K562 (cell line): ENCODE measurements around the gene GHR. TPM values are rescaled to one million over a fixed set of nuclear protein-coding genes. Genes with fewer than 3 reads are reported as not detected.

Experiments
- ATAC-seq: fragments of 200-7000 bp; cut with Tn5 transposase; 3 replicates; pipeline ENCODE4 v1.9.1; 2020; ENCODE audit warnings: moderate library complexity
- BruUV-seq: library from RNA; stranded (reverse); fragments of 400-500 nt; replicated peaks from 2 replicates; lab custom pipeline; 2021; lab: Mats Ljungman, UMichigan
- CTCF ChIA-PET: fragments of 300-600 bp; formaldehyde crosslinking; extraction: SDS; loops from one replicate; lab custom pipeline; 2021; ENCODE audit warnings: low intra/inter-chr PET ratio; lab: Yijun Ruan, JAX
- POLR2A ChIA-PET: fragments of 300-600, 350-650 bp; sonication (Branson Sonifier 250); formaldehyde crosslinking; extraction: SDS; loops from one replicate; lab custom pipeline; 2021; ENCODE audit warnings: antibody characterized with exemption, inconsistent platforms; lab: Yijun Ruan, JAX
- DNase-seq, 4 experiments: peaks; one replicate each; pipeline versions ENCODE4 v3.0.0 to v3.0.0-alpha.2; 2011 to 2018; ENCODE audit warnings: low spot score in 3 of 4, mixed read lengths in 3 of 4; ENCODE audit errors: extremely low read depth in 1 of 4
- FAIRE-seq: peaks from 2 replicates; lab custom pipeline; 2011; peaks lifted over from hg19 to GRCh38; lab: Jason Lieb, UNC
- H2AFZ ChIP-seq: 2 replicates; pipeline ENCODE4 v1.6.0; 2011; ENCODE audit warnings: low read depth, low read length, control low read depth, inconsistent platforms
- H3K27ac ChIP-seq: fragments of 200-600 bp; 3 replicates; pipeline ENCODE4 v1.8.0; 2011; ENCODE audit warnings: low read depth, mild to moderate bottlenecking, control low read depth, inconsistent platforms, low read length, moderate library complexity, mixed read lengths; ENCODE audit errors: extremely low read depth
- H3K27me3 ChIP-seq, 2 experiments: fragments of 300-600 bp in 1 of 2; 2 replicates in 1 of 2; 3 replicates in 1 of 2; pipeline versions ENCODE4 v1.6.0 to v1.8.0; 2011; ENCODE audit warnings: inconsistent platforms in 2 of 2, low read length in 2 of 2, mild to moderate bottlenecking in 1 of 2, mixed read lengths in 1 of 2, moderate library complexity in 1 of 2; ENCODE audit not compliant: control insufficient read depth in 2 of 2, insufficient read depth in 2 of 2
- H3K36me3 ChIP-seq: fragments of 300-600 bp; 3 replicates; pipeline ENCODE4 v1.8.0; 2011; ENCODE audit warnings: mild to moderate bottlenecking, low read length, inconsistent platforms; ENCODE audit not compliant: control insufficient read depth, insufficient read depth
- H3K4me1 ChIP-seq, 2 experiments: fragments of 200-600 bp in 1 of 2; replicated peaks in 1 of 2; 2 replicates in 1 of 2; 3 replicates in 1 of 2; pipeline versions ENCODE4 v1.5.1 to v1.8.0; 2011; ENCODE audit warnings: inconsistent platforms in 2 of 2, low read length in 2 of 2, mild to moderate bottlenecking in 1 of 2, mixed read lengths in 1 of 2, moderate library complexity in 1 of 2; ENCODE audit not compliant: control insufficient read depth in 2 of 2, insufficient read depth in 2 of 2
- H3K4me2 ChIP-seq: 2 replicates; pipeline ENCODE4 v1.6.1; 2011; ENCODE audit warnings: low read length, control low read depth, inconsistent platforms, mixed read lengths; ENCODE audit not compliant: insufficient read depth
- H3K4me3 ChIP-seq: fragments of 200-600 bp; sonication (generic), shearing (Covaris generic); 2 replicates; pipeline ENCODE4 v1.5.1; 2016; ENCODE audit warnings: control low read depth, inconsistent platforms
- H3K79me2 ChIP-seq: fragments of 200-600 bp; 3 replicates; pipeline ENCODE4 v1.8.0; 2011; ENCODE audit warnings: low read length, inconsistent platforms; ENCODE audit not compliant: control insufficient read depth, insufficient read depth
- H3K9ac ChIP-seq, 2 experiments: 2 replicates each; pipeline versions ENCODE4 v1.6.0 to v1.6.1; 2011; ENCODE audit warnings: low read depth in 2 of 2, low read length in 2 of 2, control low read depth in 1 of 2, inconsistent platforms in 1 of 2, mild to moderate bottlenecking in 1 of 2, mixed read lengths in 1 of 2; ENCODE audit not compliant: insufficient read depth in 1 of 2
- H3K9me1 ChIP-seq: one replicate; pipeline ENCODE4 v1.6.0; 2011; ENCODE audit warnings: inconsistent platforms, mild to moderate bottlenecking, low read length, moderate library complexity; ENCODE audit not compliant: control insufficient read depth, insufficient read depth
- H3K9me3 ChIP-seq: replicated peaks from 2 replicates; pipeline ENCODE4 v1.5.1; 2011; ENCODE audit warnings: low read depth, low read length, inconsistent platforms; ENCODE audit not compliant: control insufficient read depth, insufficient read depth
- H4K20me1 ChIP-seq: replicated peaks from 2 replicates; pipeline ENCODE4 v1.6.1; 2011; ENCODE audit warnings: low read length, inconsistent platforms, mixed read lengths; ENCODE audit not compliant: control insufficient read depth, insufficient read depth
- MAFG ChIP-seq: fragments of 450-650 bp; conservative IDR thresholded peaks from 2 replicates; pipeline ENCODE4 v1.6.1; 2016; ENCODE audit warnings: missing genetic modification characterization, missing compliant biosample characterization
- MTA2 ChIP-seq: fragments of 450-650 bp; IDR thresholded peaks from 2 replicates; pipeline ENCODE4 v1.6.1; 2016; ENCODE audit warnings: low read depth
- PRDM10 ChIP-seq: fragments of 450-650 bp; IDR thresholded peaks from 2 replicates; pipeline ENCODE4 v1.6.1; 2018; ENCODE audit not compliant: partially characterized antibody
- RFX1 ChIP-seq: fragments of 450-650 bp; IDR thresholded peaks from 2 replicates; pipeline ENCODE4 v1.6.1; 2016; ENCODE audit warnings: mild to moderate bottlenecking, moderate library complexity
- WGBS: fragments of 100-300 bp; shearing (Covaris generic); methylation state at CpG from one replicate; pipeline ENCODE4 v1.1.6; 2016; ENCODE audit warnings: low coverage, mixed read lengths; ENCODE audit not compliant: insufficient coverage; ENCODE audit errors: missing lambda C conversion rate; 5-methylcytosine and 5-hydroxymethylcytosine counted together
- in situ Hi-C: fragments of 300-500 bp; cut with MboI; formaldehyde crosslinking; loops from 4 replicates; pipeline ENCODE4 v1.15.0; 2018; ENCODE audit warnings: inconsistent platforms, mixed read lengths
- intact Hi-C: fragments of 100-400 bp; cut with micrococcal nuclease; formaldehyde crosslinking; loops from 2 replicates; pipeline ENCODE4 v1.14.2; 2022
- polyA plus RNA-seq, 8 experiments: library from polyadenylated mRNA; depleted of rRNA in 4 of 8; stranded (reverse) in 5 of 8; unstranded in 3 of 8; fragments of >200 nt; fragmentation: Nextera tagmentation in 2 of 8; fragmentation: Illumina TruSeq in 1 of 8; extraction: Ambion mirVana in 2 of 8; extraction: Trizol in 1 of 8; gene quantifications; 2 replicates each; pipeline versions ENCODE4 v1.2.1 to v1.2.3, GENCODE V29; 2011 to 2014; ENCODE audit warnings: inconsistent platforms in 1 of 8, missing spikeins in 1 of 8
- total RNA-seq, 7 experiments: library from RNA; depleted of rRNA in 6 of 7; stranded (reverse); fragments of >200 nt in 6 of 7; fragmentation: Illumina TruSeq in 2 of 7; extraction: Trizol in 2 of 7; gene quantifications; 2 replicates each; pipeline versions ENCODE4 v1.2.1 to v1.2.3, GENCODE V29; 2011 to 2021; ENCODE audit warnings: low replicate concordance in 1 of 7
- TF ChIP-seq, protein P1 (sequence below), 2 experiments: fragments of 450-650 bp; IDR thresholded peaks; 2 replicates each; pipeline ENCODE4 v1.6.1; 2016

Gene GHR
- total and polyA plus RNA-seq, 9 of the 15 experiments (the other 6 are each of a cell fraction or from before 2014, with no cell fraction given), result 0.01 to 0.13 (median 0.07) TPM; not detected in 5

- Histone ChIP-seq H3K4me2 (no peak overlapping the region), H3K79me2 (no peaks in the 10 kb centered on the region; the same call in 2 of the 3 replicates), H3K4me3 (no peak overlapping the region), H4K20me1 (no peaks in the 10 kb centered on the region), H3K9ac (no peak overlapping the region), H3K9me1 (no peaks in the 10 kb centered on the region), H3K27me3 (no peaks in the 10 kb centered on the region), H3K27ac (no peak overlapping the region), H3K9me3 (no peaks in the 10 kb centered on the region), H3K36me3 (no peaks in the 10 kb centered on the region), H2AFZ (peak overlapping the region; percentile 41; the same call in 1 of the 2 replicates), H3K4me1 (peaks cover 4 to 5% of the 10 kb centered on the region in 2 experiments; a peak in 2 of 5 replicates)
- POLR2A ChIA-PET, result interaction anchor here (2.0 kb wide), 1 partner anchor 12 kb away, joined by 4 read pairs; no protein-coding TSS in a partner anchor
- FAIRE-seq, result no peak
- in situ Hi-C loops, result loop anchor here (25.0 kb wide), 1 partner anchor 897 kb away; the partner anchor contains the start of gene OXCT1
- intact Hi-C loops, result loop anchor here (10.0 kb wide), 1 partner anchor 285 kb away; the partner anchor contains the start of gene ANXA2R
- CTCF ChIA-PET, result no interaction called here
- 13% methylated on average over 2 of the region's 2 CpGs for WGBS
- ATAC-seq, result no peak
- DNase-seq, result no peak
- 0 out of 2 replicates have a peak, but pooled peaks have one; percentile 7 for TF ChIP-seq RFX1
- no peak for TF ChIP-seq MTA2
- BruUV-seq, result no TSS peak
Measured at GRCh38 chr5:42759456-42759855, 336.2 kb downstream of the GHR start.

DNA sequence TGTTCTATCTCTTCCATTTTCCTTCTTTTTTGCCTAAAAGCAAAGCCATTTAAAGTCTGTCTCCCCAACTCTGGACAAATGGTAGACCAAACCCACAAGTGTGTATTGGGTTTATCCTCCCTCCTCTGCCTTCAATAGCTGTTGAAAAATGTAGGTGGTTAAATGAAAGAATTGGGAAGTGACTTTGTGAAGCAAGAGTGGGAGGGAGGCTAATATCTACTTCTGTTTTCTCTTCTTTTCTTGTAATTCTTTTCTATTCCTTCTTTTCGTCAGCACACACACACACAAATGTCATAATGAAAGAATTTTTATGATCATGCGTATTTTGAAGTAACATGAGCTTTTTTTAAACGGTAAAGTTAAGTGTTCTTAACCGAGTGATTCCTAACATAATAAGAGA lies 337.2 kb downstream of the GHR start:
- H3K27ac ChIP-seq, result no peak overlapping the region
- H3K9me1 ChIP-seq, result no peaks in the 10 kb centered on the region
- intact Hi-C loops, result no loop called here
- TF ChIP-seq, protein P1, sequence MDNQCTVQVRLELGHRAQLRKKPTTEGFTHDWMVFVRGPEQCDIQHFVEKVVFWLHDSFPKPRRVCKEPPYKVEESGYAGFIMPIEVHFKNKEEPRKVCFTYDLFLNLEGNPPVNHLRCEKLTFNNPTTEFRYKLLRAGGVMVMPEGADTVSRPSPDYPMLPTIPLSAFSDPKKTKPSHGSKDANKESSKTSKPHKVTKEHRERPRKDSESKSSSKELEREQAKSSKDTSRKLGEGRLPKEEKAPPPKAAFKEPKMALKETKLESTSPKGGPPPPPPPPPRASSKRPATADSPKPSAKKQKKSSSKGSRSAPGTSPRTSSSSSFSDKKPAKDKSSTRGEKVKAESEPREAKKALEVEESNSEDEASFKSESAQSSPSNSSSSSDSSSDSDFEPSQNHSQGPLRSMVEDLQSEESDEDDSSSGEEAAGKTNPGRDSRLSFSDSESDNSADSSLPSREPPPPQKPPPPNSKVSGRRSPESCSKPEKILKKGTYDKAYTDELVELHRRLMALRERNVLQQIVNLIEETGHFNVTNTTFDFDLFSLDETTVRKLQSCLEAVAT (IDR thresholded peaks at IDR 0.05), result no peak
- no peak for TF ChIP-seq MAFG (tag)
- TF ChIP-seq PRDM10, result peak; percentile 1
- in situ Hi-C loops, result loop anchor here (25.0 kb wide), 1 partner anchor 898 kb away; the partner anchor contains the start of gene OXCT1
- WGBS, result 37% methylated on average over 4 of the region's 4 CpGs
- peaks cover 4 to 5% of the 10 kb centered on the region in 2 experiments; a peak in 2 of 5 replicates for H3K4me1 ChIP-seq
- no TSS peak for BruUV-seq
- no peaks in the 10 kb centered on the region for H4K20me1 ChIP-seq
- H3K27me3 ChIP-seq, result no peaks in the 10 kb centered on the region
- DNase-seq, result no peak
- no peaks in the 10 kb centered on the region for H3K9me3 ChIP-seq
- peak overlapping the region; percentile 75 for H2AFZ ChIP-seq
- POLR2A ChIA-PET, result interaction anchor here (0.6 to 2.0 kb wide), 3 partner anchors 13 to 1167 kb away, joined by 3 to 4 read pairs (median 4); no protein-coding TSS in a partner anchor
- H3K4me3 ChIP-seq, result no peak overlapping the region
- CTCF ChIA-PET, result interaction anchor here (0.6 kb wide), 1 partner anchor 1052 kb away, joined by 4 read pairs; no protein-coding TSS in a partner anchor
- no peak overlapping the region for H3K4me2 ChIP-seq
- no peak for ATAC-seq
- H3K36me3 ChIP-seq, result no peaks in the 10 kb centered on the region
- no peak overlapping the region for H3K9ac ChIP-seq
- no peak for FAIRE-seq
- no peaks in the 10 kb centered on the region; the same call in 2 of the 3 replicates for H3K79me2 ChIP-seq
